ENCODE measurements around the gene TLK1. TPM values are rescaled to one million over a fixed set of nuclear protein-coding genes. Genes with fewer than 3 reads are reported as not detected.

The TLK1 gene
- total RNA-seq, 1 experiment from 2014 or later: 79.1 TPM

DNA sequence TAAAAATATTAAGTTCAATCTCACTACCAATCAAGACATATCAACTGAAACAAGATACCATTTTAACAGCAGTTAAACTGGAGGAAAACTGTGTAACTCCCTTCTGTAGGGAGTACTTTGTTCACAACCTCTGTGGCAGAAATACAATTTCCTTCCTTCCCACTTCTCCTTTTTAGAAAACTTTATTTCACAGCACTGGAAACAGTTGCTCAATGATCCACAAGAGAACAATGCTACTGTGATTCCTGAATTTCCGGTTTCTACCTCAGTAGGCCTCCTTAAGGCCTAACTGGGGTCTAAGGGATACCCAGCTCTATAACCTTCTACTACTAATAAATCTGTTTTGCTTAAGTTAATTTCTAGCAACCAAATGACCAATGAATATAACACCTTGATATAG, 14.1 kb downstream of the TLK1 start:
- CTCF ChIA-PET: no interaction called here
- BruUV-seq (replicated peaks): no TSS peak

DNA sequence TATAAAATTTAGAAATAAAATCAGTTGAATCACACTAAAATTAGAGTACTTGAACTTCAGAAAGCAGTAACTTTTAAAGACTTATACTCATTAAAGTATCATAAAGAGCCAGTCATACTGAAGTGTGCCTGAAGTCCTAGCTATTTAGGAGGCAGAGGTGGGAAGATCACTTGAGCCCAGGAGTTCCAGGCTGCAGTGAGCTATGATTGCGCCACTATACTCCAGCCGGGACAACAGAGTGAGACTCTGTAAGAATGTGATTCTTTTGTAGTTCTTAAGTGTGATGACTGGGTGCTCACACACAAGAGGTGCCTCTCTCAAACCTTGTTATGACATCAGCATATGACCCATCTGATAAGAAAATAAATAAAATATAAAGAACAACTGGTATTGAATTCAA, 14.6 kb downstream of the TLK1 start:
- BruUV-seq (replicated peaks): no TSS peak
- no peaks in the 10 kb centered on the region for H3K27me3 ChIP-seq (replicated peaks; ENCODE audit: insufficient read depth, low read depth, low read length, poor library complexity)
- intact Hi-C loops (cut with micrococcal nuclease; ENCODE audit: unreplicated experiment): no loop called here
- no peak for DNase-seq (ENCODE audit: low spot score)
- no peaks in the 10 kb centered on the region for H3K9me3 ChIP-seq (ENCODE audit: low read depth, low read length, poor library complexity, severe bottlenecking)
- POLR2A ChIA-PET (ENCODE audit: low non-redundant PET): no interaction called here
- no peak overlapping the region for H3K4me3 ChIP-seq (ENCODE audit: low read depth, low read length, poor library complexity, severe bottlenecking)
- peaks cover 14% of the 10 kb centered on the region for H3K4me1 ChIP-seq (ENCODE audit: insufficient read depth, low read length, poor library complexity, severe bottlenecking)
- CTCF ChIA-PET: no interaction called here
- H3K36me3 ChIP-seq (ENCODE audit: insufficient read depth, low read length, poor library complexity, severe bottlenecking): no peaks in the 10 kb centered on the region
- TF ChIP-seq EZH2 (IDR thresholded peaks at IDR 0.05; ENCODE audit: borderline replicate concordance, low read depth, low read length, poor library complexity, severe bottlenecking): no peak
- TF ChIP-seq, protein P1, sequence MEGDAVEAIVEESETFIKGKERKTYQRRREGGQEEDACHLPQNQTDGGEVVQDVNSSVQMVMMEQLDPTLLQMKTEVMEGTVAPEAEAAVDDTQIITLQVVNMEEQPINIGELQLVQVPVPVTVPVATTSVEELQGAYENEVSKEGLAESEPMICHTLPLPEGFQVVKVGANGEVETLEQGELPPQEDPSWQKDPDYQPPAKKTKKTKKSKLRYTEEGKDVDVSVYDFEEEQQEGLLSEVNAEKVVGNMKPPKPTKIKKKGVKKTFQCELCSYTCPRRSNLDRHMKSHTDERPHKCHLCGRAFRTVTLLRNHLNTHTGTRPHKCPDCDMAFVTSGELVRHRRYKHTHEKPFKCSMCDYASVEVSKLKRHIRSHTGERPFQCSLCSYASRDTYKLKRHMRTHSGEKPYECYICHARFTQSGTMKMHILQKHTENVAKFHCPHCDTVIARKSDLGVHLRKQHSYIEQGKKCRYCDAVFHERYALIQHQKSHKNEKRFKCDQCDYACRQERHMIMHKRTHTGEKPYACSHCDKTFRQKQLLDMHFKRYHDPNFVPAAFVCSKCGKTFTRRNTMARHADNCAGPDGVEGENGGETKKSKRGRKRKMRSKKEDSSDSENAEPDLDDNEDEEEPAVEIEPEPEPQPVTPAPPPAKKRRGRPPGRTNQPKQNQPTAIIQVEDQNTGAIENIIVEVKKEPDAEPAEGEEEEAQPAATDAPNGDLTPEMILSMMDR (conservative IDR thresholded peaks at IDR 0.05; ENCODE audit: low read depth, low read length): no peak
- no peak overlapping the region for H3K27ac ChIP-seq (ENCODE audit: low read depth, low read length, poor library complexity, severe bottlenecking)

More for the DNA sequence above, 14.1 kb downstream of the TLK1 start:
- Histone ChIP-seq H3K4me1 (ENCODE audit: insufficient read depth, low read length, poor library complexity, severe bottlenecking) (peaks cover 10% of the 10 kb centered on the region), H3K9me3 (ENCODE audit: low read depth, low read length, poor library complexity, severe bottlenecking) (no peaks in the 10 kb centered on the region), H3K36me3 (ENCODE audit: insufficient read depth, low read length, poor library complexity, severe bottlenecking) (no peaks in the 10 kb centered on the region), H3K4me3 (ENCODE audit: low read depth, low read length, poor library complexity, severe bottlenecking) (no peak overlapping the region), H3K27me3 (replicated peaks; ENCODE audit: insufficient read depth, low read depth, low read length, poor library complexity) (no peaks in the 10 kb centered on the region), H3K27ac (ENCODE audit: low read depth, low read length, poor library complexity, severe bottlenecking) (no peak overlapping the region)
- intact Hi-C loops (cut with micrococcal nuclease; ENCODE audit: unreplicated experiment): no loop called here
- TF ChIP-seq EZH2 (IDR thresholded peaks at IDR 0.05; ENCODE audit: borderline replicate concordance, low read depth, low read length, poor library complexity, severe bottlenecking): no peak
- TF ChIP-seq, protein P1 (conservative IDR thresholded peaks at IDR 0.05; ENCODE audit: low read depth, low read length): no peak
- POLR2A ChIA-PET (ENCODE audit: low non-redundant PET): no interaction called here
- no peak for DNase-seq (ENCODE audit: low spot score)

DNA sequence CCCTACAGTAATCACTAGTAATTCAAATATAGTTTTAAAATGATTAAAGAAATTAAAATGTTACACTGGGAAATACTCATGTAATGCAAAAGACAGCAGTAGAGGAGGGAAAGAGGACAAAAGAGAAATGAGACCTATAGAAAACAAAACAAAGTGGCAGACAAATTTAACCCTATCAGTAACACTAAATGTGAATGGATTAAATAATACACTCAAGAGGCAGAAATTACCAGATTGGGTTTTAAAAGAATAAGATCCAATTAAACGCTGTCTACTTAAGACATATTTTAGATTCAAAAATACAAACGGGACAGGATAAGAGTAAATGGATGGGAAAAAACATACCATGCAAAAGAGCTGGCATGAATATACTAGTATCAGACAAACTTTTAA, 17.0 kb downstream of the TLK1 start:
- Histone ChIP-seq H3K36me3 (ENCODE audit: insufficient read depth, low read length, poor library complexity, severe bottlenecking) (no peaks in the 10 kb centered on the region), H3K27ac (ENCODE audit: low read depth, low read length, poor library complexity, severe bottlenecking) (no peak overlapping the region), H3K4me1 (ENCODE audit: insufficient read depth, low read length, poor library complexity, severe bottlenecking) (peaks cover 14% of the 10 kb centered on the region), H3K27me3 (replicated peaks; ENCODE audit: insufficient read depth, low read depth, low read length, poor library complexity) (no peaks in the 10 kb centered on the region), H3K4me3 (ENCODE audit: low read depth, low read length, poor library complexity, severe bottlenecking) (no peak overlapping the region), H3K9me3 (ENCODE audit: low read depth, low read length, poor library complexity, severe bottlenecking) (no peaks in the 10 kb centered on the region)
- no peak for DNase-seq (ENCODE audit: low spot score)
- no TSS peak for BruUV-seq (replicated peaks)
- ChIA-PET POLR2A (ENCODE audit: low non-redundant PET) (no interaction called here), CTCF (no interaction called here)
- TF ChIP-seq, protein P1 (conservative IDR thresholded peaks at IDR 0.05; ENCODE audit: low read depth, low read length): no peak
- TF ChIP-seq EZH2 (IDR thresholded peaks at IDR 0.05; ENCODE audit: borderline replicate concordance, low read depth, low read length, poor library complexity, severe bottlenecking): no peak
- intact Hi-C loops (cut with micrococcal nuclease; ENCODE audit: unreplicated experiment): no loop called here
